Peyer's patch (tissue), 4 donors: Measurements from ENCODE around the gene LRP2BP. TPM values are rescaled to one million over a fixed set of nuclear protein-coding genes. Genes with fewer than 3 reads are reported as not detected.

Experiments used
- DNase-seq, 3 donors: peaks; one replicate each; pipeline ENCODE4 v3.0.0-alpha.2; 2017 to 2019
- H3K27ac ChIP-seq, 4 donors: fragments of 200-600 bp; sonication (generic); one replicate each; pipeline ENCODE4 v1.5.1; 2016 to 2019
- H3K27me3 ChIP-seq, 2 donors: fragments of 200-600 bp; sonication (generic); one replicate each; pipeline ENCODE4 v1.5.1; 2019
- H3K36me3 ChIP-seq, 3 donors: fragments of 200-600 bp; sonication (generic); one replicate each; pipeline ENCODE4 v1.5.1; 2016 to 2019
- H3K4me1 ChIP-seq, 4 donors: fragments of 200-600 bp; sonication (generic); one replicate each; pipeline ENCODE4 v1.5.1; 2016 to 2019
- H3K4me3 ChIP-seq, 4 donors: fragments of 200-600 bp; sonication (generic); 1 replicate in 3 of 4; 2 replicates in 1 of 4; pipeline ENCODE4 v1.5.1; 2016 to 2019; ENCODE audit warnings: mild to moderate bottlenecking in 1 of 4
- H3K9me3 ChIP-seq, 4 donors: fragments of 200-600 bp; sonication (generic); one replicate each; pipeline ENCODE4 v1.5.1; 2016 to 2019; ENCODE audit warnings: mild to moderate bottlenecking in 1 of 4
- POLR2A ChIP-seq, 2 donors: fragments of 450-650 bp; IDR thresholded peaks; one replicate each; pipeline ENCODE4 v1.5.1; 2017; ENCODE audit warnings: antibody characterized with exemption in 2 of 2, mild to moderate bottlenecking in 2 of 2, moderate library complexity in 2 of 2
- total RNA-seq, 4 donors: library from RNA; depleted of rRNA; stranded (reverse); fragments of >200 nt; gene quantifications; one replicate each; pipeline ENCODE4 v1.1.0, GENCODE V29; 2016
- TF ChIP-seq, protein P1 (sequence below), 6 experiments: fragments of 450-650 bp in 4 of 6; fragments of 200-600 bp in 2 of 6; sonication (generic) in 1 of 6; IDR thresholded peaks; one replicate each; pipeline ENCODE4 v1.5.1; 2017 to 2019; ENCODE audit warnings: antibody characterized with exemption in 6 of 6, mild to moderate bottlenecking in 3 of 6, moderate library complexity in 1 of 6

LRP2BP gene
- total RNA-seq, 4 donors from 2014 or later: 0.35 to 1.2 TPM; not detected in 2

DNA sequence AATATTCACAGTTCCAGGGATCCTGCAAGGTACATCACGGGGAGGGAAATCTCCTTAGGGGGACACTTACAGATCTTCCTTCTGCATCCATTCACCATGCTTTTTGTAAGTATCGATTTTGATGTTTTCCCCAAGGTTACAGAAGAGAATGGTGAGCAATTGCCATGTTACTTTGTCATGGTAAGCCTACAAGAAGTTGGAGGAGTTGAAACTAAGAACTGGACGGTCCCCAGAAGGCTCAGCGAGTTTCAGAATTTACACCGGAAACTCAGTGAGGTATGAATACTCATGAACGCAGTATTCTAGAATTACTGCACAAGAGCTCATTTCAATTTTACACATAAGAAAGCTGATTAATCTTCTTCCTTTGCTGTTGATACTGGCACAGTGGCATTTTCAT, 53.9 kb downstream of the LRP2BP start:
- TF ChIP-seq, protein P1, sequence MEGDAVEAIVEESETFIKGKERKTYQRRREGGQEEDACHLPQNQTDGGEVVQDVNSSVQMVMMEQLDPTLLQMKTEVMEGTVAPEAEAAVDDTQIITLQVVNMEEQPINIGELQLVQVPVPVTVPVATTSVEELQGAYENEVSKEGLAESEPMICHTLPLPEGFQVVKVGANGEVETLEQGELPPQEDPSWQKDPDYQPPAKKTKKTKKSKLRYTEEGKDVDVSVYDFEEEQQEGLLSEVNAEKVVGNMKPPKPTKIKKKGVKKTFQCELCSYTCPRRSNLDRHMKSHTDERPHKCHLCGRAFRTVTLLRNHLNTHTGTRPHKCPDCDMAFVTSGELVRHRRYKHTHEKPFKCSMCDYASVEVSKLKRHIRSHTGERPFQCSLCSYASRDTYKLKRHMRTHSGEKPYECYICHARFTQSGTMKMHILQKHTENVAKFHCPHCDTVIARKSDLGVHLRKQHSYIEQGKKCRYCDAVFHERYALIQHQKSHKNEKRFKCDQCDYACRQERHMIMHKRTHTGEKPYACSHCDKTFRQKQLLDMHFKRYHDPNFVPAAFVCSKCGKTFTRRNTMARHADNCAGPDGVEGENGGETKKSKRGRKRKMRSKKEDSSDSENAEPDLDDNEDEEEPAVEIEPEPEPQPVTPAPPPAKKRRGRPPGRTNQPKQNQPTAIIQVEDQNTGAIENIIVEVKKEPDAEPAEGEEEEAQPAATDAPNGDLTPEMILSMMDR (IDR thresholded peaks at IDR 0.05): no peak
- TF ChIP-seq POLR2A (IDR thresholded peaks at IDR 0.05): no peak
- peaks cover 0 to 7% (median 0%) of the 10 kb centered on the region in 4 donors for H3K4me1 ChIP-seq
- no peak overlapping the region for H3K4me3 ChIP-seq
- H3K9me3 ChIP-seq: no peaks in the 10 kb centered on the region
- H3K27me3 ChIP-seq: no peaks in the 10 kb centered on the region
- H3K27ac ChIP-seq: no peak overlapping the region
- H3K36me3 ChIP-seq: peaks cover 0 to 21% (median 0%) of the 10 kb centered on the region in 3 donors
- no peak for DNase-seq

DNA sequence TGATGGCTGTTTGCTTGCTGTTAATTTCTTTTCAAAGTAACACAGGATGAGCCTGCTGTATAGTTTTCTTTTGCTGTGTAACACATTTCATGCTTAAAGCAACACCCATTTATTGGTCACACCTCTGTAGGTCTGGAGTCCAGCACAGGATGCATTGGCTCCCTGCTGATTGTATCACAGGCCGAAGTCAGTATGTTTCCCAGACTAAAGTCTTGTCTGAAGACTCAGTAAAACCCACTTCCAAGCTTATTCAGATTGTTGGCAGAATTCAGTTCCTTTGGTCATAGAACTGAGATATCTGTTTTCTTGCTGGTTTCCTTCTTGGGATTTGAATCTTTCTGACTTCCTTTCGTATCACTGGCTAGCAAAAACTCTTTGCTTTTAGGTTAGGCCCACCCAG, 54.3 kb downstream of the LRP2BP start:
- TF ChIP-seq POLR2A (IDR thresholded peaks at IDR 0.05): no peak
- TF ChIP-seq, protein P1 (IDR thresholded peaks at IDR 0.05): no peak
- H3K27ac ChIP-seq: no peak overlapping the region
- peaks cover 0 to 21% (median 0%) of the 10 kb centered on the region in 3 donors for H3K36me3 ChIP-seq
- H3K4me1 ChIP-seq: peaks cover 0 to 7% (median 0%) of the 10 kb centered on the region in 4 donors
- DNase-seq: no peak
- no peak overlapping the region for H3K4me3 ChIP-seq
- no peaks in the 10 kb centered on the region for H3K9me3 ChIP-seq
- no peaks in the 10 kb centered on the region for H3K27me3 ChIP-seq

DNA sequence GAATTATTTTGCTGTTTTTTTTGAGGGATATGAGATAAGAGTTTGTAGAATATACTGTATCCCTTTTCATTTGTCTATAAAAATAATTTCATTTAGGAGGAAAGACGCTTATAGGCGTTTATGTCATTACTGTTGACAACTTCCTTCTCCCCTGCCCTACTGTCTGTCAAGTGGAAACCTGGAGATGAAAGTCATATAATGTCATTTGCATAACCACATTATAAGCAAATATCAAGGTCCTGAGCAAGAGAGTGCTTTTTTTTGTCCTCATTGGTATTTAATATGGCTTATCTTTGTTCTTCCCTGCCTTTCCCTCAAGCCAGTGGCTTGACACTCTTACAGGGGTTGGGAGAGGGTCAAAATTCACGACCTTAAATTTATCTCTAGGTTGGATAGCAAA, 55.8 kb downstream of the LRP2BP start:
- no peaks in the 10 kb centered on the region for H3K9me3 ChIP-seq
- no peak for TF ChIP-seq POLR2A (IDR thresholded peaks at IDR 0.05)
- TF ChIP-seq, protein P1 (IDR thresholded peaks at IDR 0.05): no peak
- H3K36me3 ChIP-seq: peaks cover 0 to 21% (median 0%) of the 10 kb centered on the region in 3 donors
- peaks cover 0 to 2% (median 0%) of the 10 kb centered on the region in 4 donors for H3K4me1 ChIP-seq
- no peaks in the 10 kb centered on the region for H3K27me3 ChIP-seq
- no peak overlapping the region for H3K4me3 ChIP-seq
- DNase-seq: no peak
- H3K27ac ChIP-seq: no peak overlapping the region

DNA sequence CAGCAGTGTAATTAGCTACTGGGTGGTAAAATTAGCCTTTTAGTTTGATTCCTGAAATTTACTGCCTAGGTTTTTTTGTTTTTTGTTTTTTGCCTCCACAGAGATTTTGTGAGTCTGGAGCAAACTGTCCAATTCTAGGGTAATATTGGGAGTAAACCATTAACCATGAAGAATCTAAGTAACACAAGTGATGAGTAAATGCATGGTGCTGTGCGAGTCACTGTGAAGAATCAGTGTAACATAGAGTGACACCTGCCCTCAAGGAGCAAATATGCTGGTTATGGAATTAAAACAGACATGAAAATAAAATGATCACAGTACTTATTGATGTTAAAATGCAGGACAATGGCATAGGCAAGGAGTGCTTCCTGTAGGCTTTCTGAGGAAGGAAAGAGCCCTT, 60.1 kb downstream of the LRP2BP start:
- Histone ChIP-seq H3K4me1 (no peaks in the 10 kb centered on the region), H3K27me3 (no peaks in the 10 kb centered on the region), H3K36me3 (peaks cover 0 to under 1% (median 0%) of the 10 kb centered on the region in 3 donors), H3K4me3 (no peak overlapping the region), H3K9me3 (no peaks in the 10 kb centered on the region), H3K27ac (no peak overlapping the region)
- no peak for DNase-seq
- TF ChIP-seq POLR2A (IDR thresholded peaks at IDR 0.05): no peak
- TF ChIP-seq, protein P1 (IDR thresholded peaks at IDR 0.05): no peak

DNA sequence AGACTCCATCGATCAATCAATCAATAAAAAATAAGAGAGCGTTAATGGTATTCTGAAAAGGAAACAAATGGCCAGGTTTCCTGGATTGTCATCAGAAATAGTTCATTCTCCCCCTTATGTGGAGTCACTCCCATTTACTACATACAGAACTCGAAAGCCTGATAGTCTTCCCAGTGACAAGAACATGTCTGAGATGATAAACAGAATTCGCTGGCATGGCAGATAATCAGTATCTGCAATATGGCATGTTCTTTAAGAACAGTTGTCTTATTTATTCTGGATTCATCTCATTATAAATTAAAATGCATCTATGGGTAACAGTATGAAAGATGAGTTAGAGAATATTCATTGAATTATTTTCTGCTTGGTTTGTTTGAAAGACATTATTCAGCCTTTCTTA, 61.4 kb downstream of the LRP2BP start:
- no peaks in the 10 kb centered on the region for H3K9me3 ChIP-seq
- no peak overlapping the region for H3K27ac ChIP-seq
- TF ChIP-seq POLR2A (IDR thresholded peaks at IDR 0.05): no peak
- TF ChIP-seq, protein P1 (IDR thresholded peaks at IDR 0.05): no peak
- no peak for DNase-seq
- H3K27me3 ChIP-seq: no peaks in the 10 kb centered on the region
- H3K4me3 ChIP-seq: no peak overlapping the region
- H3K4me1 ChIP-seq: no peaks in the 10 kb centered on the region
- peaks cover 0 to 2% (median 0%) of the 10 kb centered on the region in 3 donors for H3K36me3 ChIP-seq
